ENCODE data around the gene NNAT. TPM values are rescaled to one million over a fixed set of nuclear protein-coding genes. Genes with fewer than 3 reads are reported as not detected.

The NNAT gene
- total RNA-seq, 1 experiment from 2014 or later = 43.1 TPM

GRCh38 chr20:37523012-37523391 is 2.0 kb downstream of the NNAT start:
- H3K18ac ChIP-seq (ENCODE audit: insufficient read length, low read depth, low read length) = no peak overlapping the region
- TF ChIP-seq CTCF (conservative IDR thresholded peaks at IDR 0.05) = no peak
- H2AK5ac ChIP-seq (ENCODE audit: insufficient read length, low read length) = no peak overlapping the region
- no peak overlapping the region for H2BK5ac ChIP-seq (ENCODE audit: insufficient read length, low read length)
- no peaks in the 10 kb centered on the region for H4K20me1 ChIP-seq (ENCODE audit: control insufficient read depth, insufficient read depth, insufficient read length)
- Mint-ChIP-seq H3K27me3 (ENCODE audit: low read depth) (peaks cover 1% of the 10 kb centered on the region; the same call in 1 of the 2 replicates), H3K4me3 (peak overlapping the region in 1 of 2 experiments; percentile 43; a peak in 1 of 5 replicates), H3K4me1 (peaks cover 69 to 75% of the 10 kb centered on the region in 2 experiments), H3K27ac (no peak overlapping the region; a peak in 1 of 7 replicates), H3K36me3 (ENCODE audit: insufficient read depth in 1 of 3, low read depth in 3 of 3) (peaks cover 32 to 45% (median 40%) of the 10 kb centered on the region in 3 experiments), H3K9me3 (peaks cover 5 to 8% of the 10 kb centered on the region in 2 experiments; a peak in 3 of 5 replicates)
- H2BK20ac ChIP-seq (ENCODE audit: low read depth, low read length, poor library complexity, severe bottlenecking) = no peak overlapping the region
- H3K23me2 ChIP-seq (ENCODE audit: insufficient read length, low read depth, low read length, poor library complexity, severe bottlenecking) = peaks cover 24% of the 10 kb centered on the region
- no peak overlapping the region for H3K4ac ChIP-seq (ENCODE audit: low read depth, low read length)
- no peak overlapping the region for H4K8ac ChIP-seq (replicated peaks; ENCODE audit: insufficient read length, low read depth, low read length)
- H3K56ac ChIP-seq (ENCODE audit: insufficient read length, low read depth, low read length) = no peak overlapping the region
- H2AFZ ChIP-seq (ENCODE audit: low read length) = no peak overlapping the region
- no peak for DNase-seq
- H3K9ac ChIP-seq (ENCODE audit: extremely low read depth, insufficient read length, low read length) = no peak overlapping the region
- H2BK120ac ChIP-seq (ENCODE audit: low read depth, low read length, poor library complexity, severe bottlenecking) = no peak overlapping the region
- peaks cover 20% of the 10 kb centered on the region for H3K79me1 ChIP-seq (ENCODE audit: insufficient read depth, low read depth, low read length, poor library complexity, severe bottlenecking)
- H3K27ac ChIP-seq (ENCODE audit: insufficient read length, low read depth, low read length) = no peak overlapping the region
- H3K27me3 ChIP-seq (ENCODE audit: insufficient read depth, low read length) = no peaks in the 10 kb centered on the region
- H4K5ac ChIP-seq (ENCODE audit: insufficient read length, low read depth, low read length) = no peak overlapping the region
- no peak overlapping the region for H2BK15ac ChIP-seq (ENCODE audit: low read depth, low read length)
- peaks cover 33% of the 10 kb centered on the region; the same call in 1 of the 2 replicates for H3K79me2 ChIP-seq (ENCODE audit: insufficient read depth, low read length)
- no CpG with 5 or more reads among the region's 13 CpGs for WGBS (ENCODE audit: extremely low coverage, insufficient read length, low lambda C conversion rate)
- no peak overlapping the region for H3K23ac ChIP-seq (ENCODE audit: insufficient read length, low read depth, low read length)
- peak overlapping the region; percentile 4 for H3K4me2 ChIP-seq (ENCODE audit: insufficient read depth, insufficient read length, low read length)
- no peaks in the 10 kb centered on the region for H3K9me3 ChIP-seq (ENCODE audit: control insufficient read depth, low read depth, low read length)
- H3T11ph ChIP-seq (ENCODE audit: low read length) = no peak overlapping the region
- no peak overlapping the region for H2BK12ac ChIP-seq (ENCODE audit: insufficient read length, low read depth, low read length)
- no peak overlapping the region for H4K91ac ChIP-seq (ENCODE audit: insufficient read length, low read depth, low read length)
- H3K14ac ChIP-seq (ENCODE audit: insufficient read depth, low read length) = no peak overlapping the region
- peaks cover 8% of the 10 kb centered on the region; the same call in 1 of the 2 replicates for H3K4me1 ChIP-seq (ENCODE audit: insufficient read depth, low read length)
